Activated CD4-positive, alpha-beta T cell treated with anti-CD3 and anti-CD28 coated beads, Interleukin-2, amount 50 U/mL, for 48 hours (primary cell): Measurements from ENCODE around the gene MORC4.
A peak's percentile ranks its signal among the peaks of the same experiment; 100 is the strongest.

Source experiments
- DNase-seq, 2 experiments: peaks; one replicate each; pipeline ENCODE4 v3.0.0-alpha.2; 2020

Gene MORC4

DNA sequence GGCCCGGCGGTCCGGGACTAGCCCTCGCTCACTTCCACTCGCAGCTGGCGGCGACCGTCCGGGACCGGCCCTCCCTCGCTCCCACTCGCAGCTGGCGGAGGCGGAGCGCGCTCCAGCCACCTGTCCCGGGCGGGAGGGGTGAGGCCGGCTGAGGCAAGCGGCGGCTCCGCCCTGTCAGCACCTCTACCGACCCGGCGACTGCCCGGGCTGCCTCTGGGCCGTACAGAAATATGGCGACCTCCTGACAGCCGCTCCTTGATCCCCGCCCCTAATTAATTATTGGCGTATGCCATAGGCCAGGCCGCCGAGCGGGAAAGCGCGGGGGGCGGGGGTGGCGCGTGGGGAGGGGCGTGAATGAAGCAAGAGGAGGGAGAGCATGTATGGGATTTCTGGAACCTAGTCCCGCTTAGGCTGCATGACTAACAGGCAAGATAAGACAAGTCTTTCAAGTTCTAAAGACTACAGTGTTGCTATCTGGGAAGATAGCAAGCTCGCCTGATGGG, at the start of gene MORC4:
MORC4 (minus strand) TSS at position 200 of the 503 bp plus-strand sequence. CDS start 243 bp downstream, outside the sequence.
- peak; percentile 74 to 78 for DNase-seq

DNA sequence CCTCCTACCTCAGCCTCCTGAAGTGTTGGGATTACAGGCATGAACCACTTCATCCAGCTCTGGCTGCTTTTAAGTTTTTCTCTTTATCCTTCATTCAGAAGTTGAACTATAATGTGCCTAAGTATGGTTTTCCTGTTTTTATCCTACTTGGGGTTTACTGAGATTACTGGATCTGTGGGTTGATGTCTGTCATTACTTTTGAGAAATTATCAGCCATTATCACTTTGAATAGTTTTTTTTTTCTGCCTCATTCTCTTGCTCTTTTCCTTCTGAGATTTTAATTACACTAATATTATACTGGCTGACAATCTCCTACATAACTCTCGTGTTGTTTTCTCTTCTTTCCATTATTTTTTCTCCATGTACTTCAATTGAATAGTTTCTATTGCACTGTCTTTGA, 47.6 kb upstream of the MORC4 start:
- DNase-seq = no peak

DNA sequence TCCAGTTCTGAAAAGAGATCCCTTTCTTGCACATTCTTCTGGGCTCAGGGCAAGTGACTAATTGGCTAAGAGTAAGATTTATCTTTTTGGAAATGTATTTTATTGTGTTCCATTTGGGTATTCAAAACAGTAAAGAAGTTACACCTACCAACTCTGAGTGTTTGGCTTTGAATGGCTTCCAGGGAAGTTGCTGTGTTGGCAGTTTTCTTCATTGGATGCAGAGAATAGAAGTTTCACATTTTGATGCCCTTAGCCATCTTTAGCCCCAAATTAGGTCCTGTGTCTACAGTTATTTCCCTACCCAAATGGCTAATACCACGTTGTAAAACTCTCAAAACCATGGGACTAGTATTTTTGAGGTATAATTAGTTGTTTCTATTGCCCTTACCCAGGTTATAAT, 29.7 kb upstream of the MORC4 start:
- no peak for DNase-seq

DNA sequence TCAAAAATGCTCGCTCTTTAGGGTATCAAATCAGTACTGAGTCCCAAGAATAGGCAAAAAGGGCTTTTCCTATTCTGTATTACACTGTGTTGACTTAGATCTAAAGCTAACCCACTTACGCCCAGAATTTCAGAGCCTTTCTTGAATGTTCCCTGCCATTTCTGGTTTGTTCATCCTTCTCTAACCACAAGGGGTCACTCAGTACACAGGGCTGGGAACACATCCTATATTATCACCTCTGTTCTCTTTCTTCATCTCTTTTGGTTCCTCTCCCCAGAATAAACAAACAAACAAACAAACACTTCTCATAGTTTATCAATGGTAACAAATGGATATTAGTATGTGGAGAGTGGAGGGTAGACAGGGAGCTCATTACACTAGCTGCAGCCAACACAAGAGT, 25.5 kb upstream of the MORC4 start:
- DNase-seq = no peak

DNA sequence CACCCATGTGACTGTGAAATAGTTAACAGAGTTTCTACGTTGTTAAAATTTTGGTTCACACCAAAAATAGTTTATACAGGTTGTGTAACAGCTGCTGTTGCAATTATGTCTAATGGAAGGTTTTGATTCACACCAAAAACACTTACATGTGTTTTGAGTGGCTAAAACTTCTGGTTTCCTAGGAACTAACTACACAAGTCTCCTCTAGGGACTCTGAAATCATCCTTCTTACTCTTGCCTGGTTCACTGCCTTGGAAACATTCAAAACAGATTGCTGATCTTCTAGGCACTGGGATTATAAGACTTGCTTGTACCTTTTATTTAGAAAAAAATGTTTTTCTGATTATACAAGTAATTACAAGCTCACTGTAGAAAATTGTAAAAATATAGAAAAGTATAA, 14.9 kb upstream of the MORC4 start:
- no peak for DNase-seq

DNA sequence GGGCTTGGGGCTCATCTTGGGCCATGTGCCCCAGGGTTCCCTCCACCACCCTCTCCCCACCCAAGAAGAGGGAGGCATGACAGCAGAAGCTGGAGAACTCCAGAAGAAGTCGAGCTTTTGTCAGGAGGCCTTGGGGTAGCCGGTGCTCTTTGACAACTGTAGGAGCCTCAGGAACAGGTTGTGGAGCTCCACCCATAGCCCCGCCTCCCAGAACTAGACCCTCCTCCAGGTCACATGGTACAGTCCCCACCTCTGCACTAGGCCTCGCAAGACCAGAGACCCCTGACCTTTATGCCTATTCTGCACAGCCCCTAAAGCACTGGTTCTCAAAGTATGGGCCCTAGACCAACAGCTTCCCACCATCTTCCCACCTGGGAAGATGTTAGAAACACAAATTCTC, 8.0 kb upstream of the MORC4 start:
- DNase-seq = no peak

DNA sequence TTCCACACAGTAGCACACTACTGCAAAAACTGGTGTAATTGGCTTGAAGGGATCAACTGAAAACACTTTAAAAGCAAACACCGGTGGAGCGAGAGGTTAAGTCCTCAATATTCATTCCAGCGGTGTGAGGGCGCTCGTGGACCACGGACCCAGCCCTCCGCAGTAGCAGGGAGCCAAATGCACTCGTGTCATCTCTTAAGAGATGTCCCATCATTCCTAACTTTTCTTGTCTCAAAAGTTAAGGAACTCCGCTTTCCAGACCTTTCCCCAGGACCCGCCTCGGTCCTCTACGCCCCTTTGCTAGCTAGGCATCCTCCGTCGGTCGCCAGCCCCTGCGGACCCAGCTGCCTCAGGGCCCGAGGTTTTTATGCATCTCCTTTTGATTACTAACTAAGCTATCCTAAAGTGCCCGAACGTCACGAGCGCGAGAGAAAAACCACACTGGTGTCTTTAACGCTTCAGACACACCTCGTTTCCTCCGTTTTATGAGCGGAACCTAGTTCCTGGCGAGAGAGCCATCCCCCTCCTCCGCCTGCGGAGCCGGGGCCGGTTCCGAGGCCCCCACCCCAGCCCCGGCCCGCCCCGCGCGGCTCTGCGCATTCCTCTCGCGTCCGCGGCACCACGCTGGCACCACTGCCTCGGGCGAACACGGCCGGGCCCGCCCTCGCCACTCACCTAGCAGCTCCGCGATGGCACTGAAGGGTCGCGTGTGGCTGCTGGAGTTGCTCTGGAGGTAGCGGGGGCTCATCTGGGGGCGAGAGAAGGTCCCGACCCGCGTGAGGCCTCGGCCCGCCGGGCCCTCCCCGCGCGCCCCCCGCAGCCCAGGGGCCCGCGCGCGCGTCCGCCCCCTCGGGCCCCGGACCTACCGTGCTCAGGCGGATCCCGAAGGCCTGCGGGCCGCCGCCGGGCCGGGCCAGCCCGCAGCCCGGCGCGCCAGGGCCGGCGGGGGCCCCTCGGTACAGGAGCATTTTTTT, 723 bp downstream of the MORC4 start:
- DNase-seq = peak; percentile 34 to 53

DNA sequence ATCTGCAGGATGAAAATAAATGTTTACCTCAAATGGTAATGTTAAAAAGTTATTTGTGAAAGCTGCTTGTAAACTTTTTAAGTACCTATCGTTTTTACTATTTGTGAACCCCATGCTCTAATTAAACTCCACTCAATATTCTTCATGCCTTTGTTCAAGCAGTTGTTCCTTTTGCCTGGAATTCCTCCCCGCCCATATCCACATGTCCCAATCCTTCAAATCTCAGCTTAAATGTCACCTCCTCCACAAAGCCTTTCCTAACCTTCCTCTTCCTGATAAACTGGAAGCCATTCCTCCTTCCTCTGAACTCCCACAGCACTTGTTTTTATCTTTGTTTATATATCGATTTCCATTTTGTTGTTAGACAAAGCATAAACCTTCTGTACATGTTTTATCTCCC, 2.4 kb downstream of the MORC4 start:
- DNase-seq = no peak

DNA sequence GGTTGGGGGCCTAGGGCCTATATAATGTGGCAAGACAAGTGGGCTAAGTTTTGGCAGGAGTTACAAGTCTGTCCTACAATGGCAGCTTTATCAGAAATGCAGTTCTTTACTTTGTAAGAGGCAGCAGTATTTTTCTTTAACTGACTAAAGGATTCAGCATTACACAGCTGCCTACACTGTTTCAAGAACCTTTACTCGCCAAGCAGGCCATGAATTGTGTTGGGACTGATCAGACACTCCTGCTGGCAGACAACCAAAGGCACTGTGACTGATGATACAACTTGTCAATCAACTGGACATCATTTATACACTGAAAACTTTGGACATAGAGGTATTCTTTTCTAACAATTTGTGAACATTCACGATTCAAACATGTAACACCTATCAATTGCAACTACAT, 4.3 kb downstream of the MORC4 start:
- no peak for DNase-seq

DNA sequence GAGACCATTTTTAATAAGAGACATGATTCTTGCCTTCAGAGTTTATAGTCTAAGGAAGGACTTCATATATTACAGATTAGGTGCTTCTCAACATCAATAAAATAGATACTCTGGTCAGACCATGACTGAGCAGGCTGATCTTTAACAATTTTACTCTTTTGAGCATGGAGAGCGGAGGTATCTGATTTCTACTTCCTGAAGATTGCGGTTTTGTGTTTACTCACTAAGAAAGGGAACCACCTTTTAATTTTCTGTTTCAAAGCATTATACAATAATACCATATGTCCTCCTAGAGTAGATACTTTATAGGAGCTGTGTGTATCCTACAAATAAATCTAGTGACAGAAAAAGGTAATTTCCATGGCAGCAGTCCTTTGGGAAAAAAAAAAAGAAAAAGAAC, 12.5 kb downstream of the MORC4 start:
- DNase-seq = no peak

DNA sequence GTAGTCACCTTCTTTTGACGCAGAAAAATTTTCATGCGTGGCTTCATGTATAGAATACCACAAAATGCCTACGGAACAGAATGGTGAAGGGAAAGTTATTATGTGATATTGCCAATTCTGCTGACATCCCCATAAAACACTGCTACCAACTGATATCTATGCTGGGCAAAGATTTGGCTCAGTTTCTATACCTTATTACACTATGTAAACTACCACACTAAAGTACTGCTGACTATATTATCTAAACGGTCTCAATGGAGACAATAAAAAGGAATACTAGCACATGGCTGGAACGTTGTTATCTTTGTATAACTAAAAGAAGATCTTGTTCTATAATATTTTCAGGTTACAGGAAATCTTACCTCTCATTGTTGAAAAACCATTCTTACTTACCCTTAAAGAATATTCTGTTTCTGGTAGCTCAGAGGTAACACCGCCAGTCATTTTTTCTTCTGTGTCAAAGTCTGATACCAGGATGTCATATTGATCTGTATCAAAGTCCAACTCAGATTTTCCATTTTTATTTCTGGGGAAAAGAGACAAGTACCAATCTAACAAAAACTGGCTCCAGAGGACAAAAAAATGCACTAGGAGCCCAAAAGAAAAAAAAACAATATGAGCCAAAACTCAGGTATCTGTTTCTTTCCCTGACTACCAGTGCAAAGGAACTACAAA, 18.9 kb downstream of the MORC4 start:
- no peak for DNase-seq

DNA sequence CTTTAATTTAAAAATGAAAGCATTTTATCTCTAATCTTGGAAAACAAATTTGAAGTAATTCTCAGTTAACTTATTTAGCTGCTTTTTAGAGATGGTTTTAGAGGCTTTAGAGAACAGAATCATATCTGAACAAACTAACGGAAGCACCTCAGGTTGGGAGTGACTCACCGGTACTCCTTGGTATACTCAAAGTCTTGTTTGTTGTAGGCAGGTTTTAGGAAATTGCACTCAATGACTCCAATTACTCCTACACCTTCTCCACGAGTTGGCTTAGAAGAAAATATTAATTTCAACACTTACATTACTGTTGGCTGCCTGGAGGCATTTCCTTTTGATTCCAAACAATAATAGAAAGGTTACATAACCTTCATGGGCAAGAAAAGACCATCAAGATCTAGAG, 23.6 kb downstream of the MORC4 start:
- DNase-seq = no peak

DNA sequence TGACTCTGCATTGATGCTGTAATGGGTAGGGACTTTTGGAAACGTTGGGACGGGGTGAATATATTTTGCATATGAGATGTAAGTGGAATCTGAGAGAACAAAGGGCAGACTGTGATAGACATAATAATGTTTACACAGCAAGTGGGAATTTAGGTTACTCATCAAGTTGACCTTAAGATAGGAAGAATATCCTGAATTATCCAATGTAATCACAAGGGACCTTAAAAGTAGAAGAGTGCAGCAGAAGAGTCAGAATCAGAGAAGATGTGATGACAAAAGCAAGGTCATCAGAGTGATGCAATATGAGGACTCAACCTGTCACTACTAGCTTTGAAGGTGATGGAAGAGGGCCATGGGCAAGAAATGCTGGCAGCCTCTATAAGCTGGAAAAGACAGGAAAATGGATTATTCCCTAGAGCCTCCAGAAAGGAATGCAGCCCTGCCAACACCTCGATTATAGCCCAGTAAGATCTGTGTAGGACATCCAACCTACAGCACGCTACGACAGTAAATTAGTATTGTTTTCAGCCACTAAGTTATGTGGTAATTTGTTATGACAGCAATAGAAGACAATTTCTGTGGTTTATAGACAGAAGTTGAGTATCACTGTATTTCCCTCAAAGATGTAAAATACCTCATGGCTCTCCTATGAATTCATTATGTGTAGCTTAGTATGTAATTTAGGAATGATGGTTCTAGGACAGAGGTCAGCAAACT, 26.4 kb downstream of the MORC4 start:
- no peak for DNase-seq

DNA sequence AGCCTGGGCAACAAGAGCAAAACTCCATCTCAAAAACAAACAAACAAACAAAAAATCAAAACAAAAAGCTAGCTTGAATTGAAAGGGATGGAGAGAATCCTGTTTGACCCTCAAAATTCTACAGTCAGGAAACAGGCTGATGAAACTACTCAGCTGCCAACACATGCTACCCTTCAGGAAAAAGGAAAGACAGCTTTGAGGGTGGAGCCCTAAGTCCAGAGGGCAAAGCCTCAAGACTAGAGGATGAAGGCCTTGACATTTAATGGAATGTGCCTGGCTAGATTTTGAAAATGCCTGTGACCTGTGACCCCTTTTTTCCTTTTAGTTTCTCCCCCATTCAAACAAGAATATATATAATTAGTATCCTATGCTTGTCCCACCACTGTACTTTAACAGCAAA, 27.1 kb downstream of the MORC4 start:
- no peak for DNase-seq

DNA sequence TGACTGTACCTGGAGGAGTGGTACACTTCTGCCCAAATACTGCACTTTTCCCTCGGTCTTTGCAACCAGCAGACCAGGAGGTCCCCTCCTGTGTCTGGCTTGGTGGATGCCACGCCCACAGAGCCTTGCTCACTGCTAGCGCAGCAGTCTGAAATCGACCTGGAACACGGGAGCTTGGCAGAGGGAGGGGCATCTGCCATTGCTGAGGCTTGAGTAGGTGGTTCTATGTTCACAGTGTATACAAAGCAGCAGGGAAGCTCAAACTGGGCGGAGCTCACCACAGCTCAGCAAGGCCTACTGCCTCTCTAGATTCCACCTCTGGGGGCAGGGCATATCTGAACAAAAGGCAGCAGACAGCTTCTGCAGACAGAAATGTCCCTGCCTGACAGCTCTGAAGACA, 33.5 kb downstream of the MORC4 start:
- DNase-seq = peak in 1 of 2 experiments; percentile 0

DNA sequence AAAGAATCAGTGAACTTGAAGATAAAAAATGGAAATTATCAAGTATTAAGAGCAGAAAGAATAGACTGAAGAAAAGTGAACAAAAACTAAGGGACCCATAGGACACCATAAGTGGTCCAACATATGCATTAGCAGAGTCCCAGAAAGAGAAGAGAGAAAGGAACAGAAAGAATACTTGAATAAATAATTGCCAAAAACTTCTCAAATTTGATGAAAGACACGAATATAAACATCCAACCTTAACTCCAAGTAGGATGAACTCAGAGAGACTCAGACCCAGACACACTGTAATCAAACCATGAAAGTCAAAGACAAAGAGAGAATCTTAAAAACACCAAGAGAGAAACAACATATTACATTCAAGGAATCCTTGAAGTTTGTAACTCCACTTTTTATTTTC, 35.7 kb downstream of the MORC4 start:
- DNase-seq = no peak

DNA sequence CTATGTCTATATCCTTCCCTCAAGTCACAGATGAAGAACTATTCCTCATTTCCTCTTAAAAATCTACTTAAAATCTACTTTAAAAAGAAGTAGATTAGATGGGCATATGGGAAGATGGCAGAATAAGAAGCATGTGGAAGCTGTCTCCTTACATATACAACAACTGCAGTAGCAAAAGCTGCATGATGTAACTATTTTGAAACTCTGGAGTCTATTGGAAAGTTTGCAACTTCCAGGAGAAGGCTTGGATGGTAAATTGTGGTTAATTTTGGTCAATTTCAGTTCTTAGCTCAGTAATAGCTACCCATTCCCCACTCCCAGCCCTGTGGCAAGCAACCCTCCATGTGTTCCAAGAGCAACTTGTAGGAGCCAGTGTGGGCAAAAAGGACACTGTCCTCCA, 36.9 kb downstream of the MORC4 start:
- no peak for DNase-seq

DNA sequence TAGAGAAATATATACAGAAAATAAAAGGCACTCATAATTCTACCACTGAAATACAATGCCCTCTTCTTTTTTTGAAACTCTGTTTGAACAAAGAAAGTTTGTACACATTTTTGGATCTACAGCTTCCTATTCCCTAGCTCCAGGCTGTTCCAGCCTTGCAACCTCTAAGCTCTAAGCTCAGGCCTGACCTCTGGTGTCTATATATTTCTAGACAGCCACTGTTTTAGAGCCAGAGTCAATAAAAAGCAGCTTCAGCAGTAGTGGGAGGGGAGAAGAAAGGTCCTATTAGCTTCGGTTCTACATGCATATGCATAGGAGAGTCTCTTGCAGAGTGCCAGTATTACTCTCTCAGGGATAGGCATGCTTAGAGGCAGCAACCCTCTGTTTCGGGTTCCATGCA, 40.1 kb downstream of the MORC4 start:
- DNase-seq = no peak

DNA sequence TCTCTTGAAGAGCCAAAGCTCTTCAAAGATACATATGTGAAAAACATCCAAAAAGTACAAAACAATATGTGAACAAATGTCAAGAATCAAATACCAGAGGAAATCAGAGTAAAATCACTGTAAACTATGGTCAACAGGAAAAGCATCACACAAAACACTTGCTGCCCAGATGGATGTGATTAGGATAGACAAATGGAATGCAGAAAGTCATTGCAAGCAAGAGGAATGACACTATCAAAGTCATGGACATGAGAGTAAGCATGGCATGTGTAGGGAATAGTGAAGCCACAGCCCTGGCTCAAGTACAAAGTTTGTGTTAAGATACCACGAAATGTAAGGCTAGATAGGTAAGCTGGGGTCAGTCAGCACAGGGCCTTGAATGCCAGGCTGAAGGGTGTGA, 42.2 kb downstream of the MORC4 start:
- DNase-seq = no peak

DNA sequence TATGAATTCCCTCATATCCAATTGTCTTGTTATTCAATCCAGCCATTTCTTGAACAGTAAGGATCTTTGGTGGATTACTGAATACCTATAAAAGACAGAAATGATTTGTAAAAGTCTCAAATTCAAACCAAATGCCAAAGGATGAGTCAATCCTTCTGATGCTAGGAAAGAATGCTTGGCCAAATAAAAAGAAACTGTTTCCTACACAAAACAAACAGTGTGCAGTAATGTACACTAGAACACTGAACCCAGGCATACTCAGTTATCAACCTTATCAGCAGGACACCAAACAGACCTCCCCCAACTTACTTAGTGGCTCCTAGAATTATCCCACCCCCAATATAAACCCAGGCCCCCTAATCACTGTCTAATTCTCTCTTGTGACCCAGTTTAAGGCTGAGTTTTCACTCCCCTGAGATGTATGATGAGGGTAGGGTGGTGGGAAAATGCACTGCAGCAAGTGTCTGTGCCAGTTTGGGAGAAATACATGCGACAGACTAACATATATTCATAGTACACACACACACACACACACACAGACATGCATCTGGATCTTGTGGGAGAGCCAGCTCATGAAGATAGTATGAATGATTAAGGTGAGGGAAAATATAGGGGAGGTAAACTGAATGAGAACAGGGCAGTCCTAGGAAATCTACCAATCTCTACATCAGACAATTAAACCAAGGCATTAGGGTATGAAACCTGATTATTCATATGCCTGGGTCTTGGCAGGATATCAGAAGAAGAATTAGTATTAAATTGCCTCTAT, 44.8 kb downstream of the MORC4 start:
- DNase-seq = no peak

DNA sequence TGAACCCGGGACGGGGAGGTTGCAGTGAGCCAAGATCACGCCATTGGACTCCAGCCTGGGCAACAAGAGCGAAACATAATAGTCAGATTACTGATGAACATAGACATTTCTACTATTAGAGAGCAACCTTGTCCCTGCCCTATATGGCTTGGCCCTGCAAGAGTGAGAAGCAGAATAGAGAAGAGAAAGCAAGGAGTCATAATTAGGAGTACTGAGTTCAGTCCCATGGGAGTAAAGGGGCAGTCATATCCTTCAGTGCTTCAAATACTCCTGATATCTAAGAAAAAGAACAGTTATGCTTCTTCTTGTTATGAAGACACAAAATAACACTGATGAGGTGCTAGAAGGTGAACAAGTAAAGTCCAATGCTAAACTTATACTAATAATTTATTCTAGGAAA, 46.0 kb downstream of the MORC4 start:
- no peak for DNase-seq

DNA sequence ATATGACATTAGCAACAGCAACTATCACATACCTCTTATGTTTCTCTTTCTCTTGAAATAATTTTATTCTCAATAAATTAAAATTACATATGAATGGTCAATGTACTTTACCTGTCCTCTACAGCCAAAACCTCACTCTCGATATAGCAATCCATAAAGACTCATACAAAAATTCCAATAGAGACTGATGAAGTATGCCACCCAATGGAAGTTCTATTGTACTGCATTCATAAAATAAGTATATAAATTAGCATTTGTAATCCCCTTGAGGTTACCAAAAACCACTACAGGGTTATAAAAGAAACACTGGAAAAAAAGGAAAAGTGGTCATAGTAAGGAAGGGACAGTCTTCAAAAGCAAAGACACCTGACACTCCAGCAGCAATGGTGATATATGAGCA, 47.0 kb downstream of the MORC4 start:
- no peak for DNase-seq

DNA sequence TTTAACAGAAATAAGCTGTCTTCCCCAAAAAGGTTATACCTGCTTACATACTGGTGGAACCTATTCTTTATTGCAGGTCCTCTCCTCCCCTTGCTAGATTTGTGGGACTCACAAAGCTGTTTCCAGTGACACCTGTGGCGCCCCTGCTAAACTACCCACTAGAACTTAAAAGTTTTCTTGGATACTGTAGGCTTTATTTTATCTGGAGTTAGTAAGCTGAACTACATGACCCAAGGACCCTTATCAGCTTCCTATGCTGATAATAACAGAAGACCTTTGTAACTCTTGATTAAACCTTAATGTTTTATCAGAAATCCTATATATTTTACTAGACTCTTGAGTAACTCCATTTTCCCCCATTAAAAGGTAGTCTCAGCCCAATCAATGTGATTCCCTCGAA, 47.5 kb downstream of the MORC4 start:
- DNase-seq = no peak
